GM19397 (cell line): ENCODE data around the gene NPR2.

Experiments
- ATAC-seq: cut with Tn5 transposase; IDR thresholded peaks from one replicate; pipeline ENCODE4 v1.9.1; 2021; ENCODE audit warnings: mild to moderate bottlenecking, moderate library complexity; ENCODE audit not compliant: unreplicated experiment

The NPR2 gene

DNA sequence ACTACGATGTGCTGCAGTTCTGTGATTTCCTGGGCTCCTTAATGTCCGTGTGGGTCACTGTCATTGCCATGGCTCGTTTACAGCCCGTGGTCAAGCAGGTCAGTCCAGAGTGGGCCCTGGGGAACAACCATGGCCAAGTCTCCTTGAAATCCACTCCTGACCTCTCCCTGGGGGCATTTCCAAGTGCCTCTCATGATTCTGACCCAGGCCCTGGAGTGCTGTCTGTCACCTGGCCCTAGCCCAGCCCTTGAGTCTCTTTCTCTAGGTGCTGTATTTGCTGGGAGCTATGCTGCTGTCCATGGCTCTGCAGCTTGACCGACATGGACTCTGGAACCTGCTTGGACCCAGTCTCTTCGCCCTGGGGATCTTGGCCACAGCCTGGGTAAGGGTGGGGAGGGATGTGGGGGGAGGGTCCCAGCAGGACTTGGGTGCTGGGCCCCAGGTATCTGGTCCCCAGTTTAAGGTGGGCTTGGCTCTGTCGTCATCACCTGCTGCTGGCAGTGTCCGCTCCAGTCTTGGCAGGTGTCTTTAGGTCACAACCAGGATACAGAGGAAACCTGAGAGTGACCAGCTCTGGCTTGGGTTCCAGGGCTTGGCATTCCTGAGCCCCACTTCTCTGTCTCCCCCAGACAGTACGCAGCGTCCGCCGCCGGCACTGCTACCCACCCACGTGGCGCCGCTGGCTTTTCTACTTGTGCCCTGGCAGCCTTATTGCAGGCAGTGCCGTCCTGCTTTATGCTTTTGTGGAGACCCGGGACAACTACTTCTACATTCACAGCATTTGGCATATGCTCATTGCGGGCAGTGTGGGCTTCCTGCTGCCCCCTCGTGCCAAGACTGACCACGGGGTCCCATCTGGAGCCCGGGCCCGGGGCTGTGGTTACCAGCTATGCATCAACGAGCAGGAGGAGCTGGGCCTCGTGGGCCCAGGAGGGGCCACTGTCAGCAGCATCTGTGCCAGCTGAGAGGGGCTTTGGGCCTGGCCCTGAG, 61.8 kb downstream of the NPR2 start:
- ATAC-seq: no peak

DNA sequence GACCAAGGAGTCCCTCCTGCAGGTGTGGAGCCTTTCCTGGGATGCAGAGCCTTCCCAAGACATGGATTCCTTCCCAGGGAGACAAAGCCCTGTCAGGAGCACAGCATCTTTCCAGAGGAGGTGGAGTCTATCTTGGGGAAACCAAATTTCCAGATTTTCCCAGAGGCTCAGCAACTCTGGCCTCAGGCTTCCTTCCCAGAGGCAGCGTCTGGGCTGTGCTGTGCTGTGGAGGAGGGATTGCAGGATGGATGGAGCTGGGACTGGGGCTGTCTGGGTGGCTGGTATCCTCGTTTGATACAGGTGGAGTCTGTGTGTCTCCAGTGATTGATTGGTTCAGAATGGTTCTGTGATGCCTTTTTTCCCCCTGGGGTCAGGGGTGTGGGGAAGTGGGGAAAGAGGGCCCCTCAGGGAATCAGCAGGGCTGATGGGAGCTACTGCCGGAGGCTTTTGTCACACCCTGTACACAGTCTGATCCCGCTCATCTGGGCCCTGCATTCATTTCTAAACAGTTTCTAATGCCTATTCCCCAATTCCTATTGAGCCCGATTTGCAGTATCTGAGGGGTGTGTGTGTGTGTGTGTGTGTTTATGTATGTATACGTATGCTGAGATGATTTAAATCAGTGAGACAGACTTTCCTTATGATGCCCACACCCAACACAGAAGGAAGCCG, 62.8 kb downstream of the NPR2 start:
- no peak for ATAC-seq

DNA sequence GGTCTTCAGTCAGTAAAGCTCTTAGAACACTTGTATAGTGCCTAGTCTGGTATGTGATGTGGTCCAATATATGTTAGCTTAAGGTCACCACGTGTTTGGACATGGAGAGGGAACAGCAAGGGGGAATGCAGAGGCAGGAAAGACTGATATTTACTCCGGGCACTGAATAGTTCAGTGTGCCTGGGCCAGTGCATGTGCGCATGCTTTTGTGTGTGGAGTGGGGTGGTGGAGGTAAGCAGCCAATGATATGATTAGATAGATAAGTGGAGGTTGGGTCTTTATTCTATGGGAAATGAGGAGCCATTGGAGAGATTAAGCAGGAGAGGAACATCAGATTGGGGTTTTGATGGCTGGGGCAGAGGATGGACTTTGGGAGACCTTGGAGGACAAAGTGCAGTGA, 64.8 kb downstream of the NPR2 start:
- ATAC-seq: no peak

DNA sequence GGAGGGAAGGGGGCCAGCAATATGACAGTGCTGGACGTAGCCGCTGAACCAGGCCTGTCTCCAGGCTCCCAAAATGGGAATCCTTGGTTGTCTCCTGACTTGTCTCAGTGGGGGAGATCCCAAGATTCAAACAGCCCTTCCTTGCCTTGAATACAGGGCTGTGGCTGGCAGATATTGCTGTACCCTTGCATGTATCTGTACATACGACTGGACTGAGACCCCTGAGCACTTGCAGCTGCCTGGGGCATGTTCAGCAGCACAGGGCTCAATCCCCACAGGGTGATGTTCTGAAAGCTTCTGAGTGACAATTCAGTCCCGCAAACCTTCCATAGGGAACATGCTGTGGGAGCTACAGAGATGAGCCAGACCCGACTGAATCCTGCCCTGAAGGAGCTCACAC, 65.5 kb downstream of the NPR2 start:
- no peak for ATAC-seq

DNA sequence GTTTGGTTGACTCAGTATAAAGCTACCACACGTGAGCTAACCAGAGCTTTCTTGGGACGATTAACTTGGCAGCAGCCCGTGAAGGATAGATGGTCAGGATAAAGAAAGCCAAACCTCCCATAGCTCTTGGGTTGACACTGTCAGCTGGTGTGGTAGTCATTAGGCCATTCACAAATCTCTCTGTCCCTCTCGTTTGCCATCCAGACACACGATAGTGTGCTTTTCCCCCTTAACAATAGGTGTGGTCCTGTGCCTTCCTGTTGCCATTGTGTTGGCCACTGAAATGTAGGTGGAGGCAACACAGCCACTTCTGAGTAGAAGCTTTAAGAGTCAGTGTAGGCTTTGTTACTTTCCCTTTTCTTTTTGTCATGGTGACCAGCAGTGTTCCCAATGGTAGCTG, 67.1 kb downstream of the NPR2 start:
- ATAC-seq: no peak
